GM10266 (cell line): ENCODE results near the gene CACNB4.

Experiments
- DNase-seq: peaks from one replicate; pipeline ENCODE4 v3.0.0; 2012; ENCODE audit errors: extremely low spot score
- CTCF ChIP-seq: IDR thresholded peaks from 2 replicates; pipeline ENCODE4 v1.5.1; 2012; ENCODE audit warnings: mild to moderate bottlenecking, low read depth; ENCODE audit not compliant: control insufficient read depth, insufficient read depth; ENCODE audit errors: missing control alignments

The CACNB4 gene

GRCh38 chr2:151891566-151892194 lies 207.2 kb downstream of the CACNB4 start:
- no peak for TF ChIP-seq CTCF
- DNase-seq = no peak

- no peak for DNase-seq
These were observed 211.7 kb downstream of the CACNB4 start for GRCh38 chr2:151887164-151887563.

GRCh38 chr2:151886241-151886640 lies 212.6 kb downstream of the CACNB4 start:
- TF ChIP-seq CTCF = no peak

More at GRCh38 chr2:151887164-151887563, 211.7 kb downstream of the CACNB4 start:
- TF ChIP-seq CTCF = no peak

GRCh38 chr2:151882786-151883445 lies 215.9 kb downstream of the CACNB4 start:
- no peak for DNase-seq
- TF ChIP-seq CTCF = no peak

More at GRCh38 chr2:151886241-151886640, 212.6 kb downstream of the CACNB4 start:
- no peak for DNase-seq

GRCh38 chr2:151881342-151881741 lies 217.5 kb downstream of the CACNB4 start:
- TF ChIP-seq CTCF = no peak

GRCh38 chr2:151880586-151880985 lies 218.3 kb downstream of the CACNB4 start:
- no peak for DNase-seq
- no peak for TF ChIP-seq CTCF

More at GRCh38 chr2:151881342-151881741, 217.5 kb downstream of the CACNB4 start:
- DNase-seq = no peak
